NB4 (cell line): ENCODE results near the gene FN3K.
A peak's percentile ranks its signal among the peaks of the same experiment; 100 is the strongest.

Experiments
- DNase-seq: peaks from one replicate; pipeline ENCODE4 v3.0.0; 2010; ENCODE audit warnings: low read depth
- H3K4me3 ChIP-seq: one replicate; pipeline ENCODE4 v1.5.1; 2011; ENCODE audit warnings: mild to moderate bottlenecking, low read depth, low read length, moderate library complexity
- MAX ChIP-seq: IDR thresholded peaks from 2 replicates; pipeline ENCODE4 v1.6.1; 2011; ENCODE audit warnings: low read depth, low read length
- MYC ChIP-seq: IDR thresholded peaks from 2 replicates; pipeline ENCODE4 v1.6.1; 2011; ENCODE audit warnings: low read depth, low read length
- POLR2A ChIP-seq: IDR thresholded peaks from 2 replicates; pipeline ENCODE4 v1.6.1; 2011; ENCODE audit warnings: mild to moderate bottlenecking; ENCODE audit not compliant: insufficient read length; ENCODE audit errors: extremely low read depth
- TF ChIP-seq, protein P1 (sequence below): IDR thresholded peaks from one replicate; pipeline ENCODE4 v1.5.1; 2012; ENCODE audit warnings: low read depth, low read length

The FN3K gene

GRCh38 chr17:82752371-82753200 lies 17.2 kb downstream of the FN3K start:
- DNase-seq: peak; percentile 43
- peak overlapping the region; percentile 69 for H3K4me3 ChIP-seq
- TF ChIP-seq MAX: no peak
- no peak for TF ChIP-seq POLR2A
- no peak for TF ChIP-seq MYC
- TF ChIP-seq, protein P1, sequence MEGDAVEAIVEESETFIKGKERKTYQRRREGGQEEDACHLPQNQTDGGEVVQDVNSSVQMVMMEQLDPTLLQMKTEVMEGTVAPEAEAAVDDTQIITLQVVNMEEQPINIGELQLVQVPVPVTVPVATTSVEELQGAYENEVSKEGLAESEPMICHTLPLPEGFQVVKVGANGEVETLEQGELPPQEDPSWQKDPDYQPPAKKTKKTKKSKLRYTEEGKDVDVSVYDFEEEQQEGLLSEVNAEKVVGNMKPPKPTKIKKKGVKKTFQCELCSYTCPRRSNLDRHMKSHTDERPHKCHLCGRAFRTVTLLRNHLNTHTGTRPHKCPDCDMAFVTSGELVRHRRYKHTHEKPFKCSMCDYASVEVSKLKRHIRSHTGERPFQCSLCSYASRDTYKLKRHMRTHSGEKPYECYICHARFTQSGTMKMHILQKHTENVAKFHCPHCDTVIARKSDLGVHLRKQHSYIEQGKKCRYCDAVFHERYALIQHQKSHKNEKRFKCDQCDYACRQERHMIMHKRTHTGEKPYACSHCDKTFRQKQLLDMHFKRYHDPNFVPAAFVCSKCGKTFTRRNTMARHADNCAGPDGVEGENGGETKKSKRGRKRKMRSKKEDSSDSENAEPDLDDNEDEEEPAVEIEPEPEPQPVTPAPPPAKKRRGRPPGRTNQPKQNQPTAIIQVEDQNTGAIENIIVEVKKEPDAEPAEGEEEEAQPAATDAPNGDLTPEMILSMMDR: no peak

- H3K4me3 ChIP-seq: peak overlapping the region; percentile 69
- DNase-seq: no peak
- no peak for TF ChIP-seq MYC
- TF ChIP-seq MAX: no peak
- TF ChIP-seq POLR2A: no peak
- TF ChIP-seq, protein P1: no peak
Observed at GRCh38 chr17:82753201-82753464, 17.7 kb downstream of the FN3K start.

GRCh38 chr17:82754297-82755208 lies 19.1 kb downstream of the FN3K start:
- DNase-seq: no peak
- no peak overlapping the region for H3K4me3 ChIP-seq
- TF ChIP-seq MYC: no peak
- TF ChIP-seq POLR2A: no peak
- TF ChIP-seq, protein P1: no peak
- TF ChIP-seq MAX: no peak

GRCh38 chr17:82756166-82756565 lies 20.8 kb downstream of the FN3K start:
- H3K4me3 ChIP-seq: no peak overlapping the region
- no peak for TF ChIP-seq MAX
- TF ChIP-seq, protein P1: no peak
- no peak for TF ChIP-seq MYC
- TF ChIP-seq POLR2A: no peak
- DNase-seq: no peak

DNA sequence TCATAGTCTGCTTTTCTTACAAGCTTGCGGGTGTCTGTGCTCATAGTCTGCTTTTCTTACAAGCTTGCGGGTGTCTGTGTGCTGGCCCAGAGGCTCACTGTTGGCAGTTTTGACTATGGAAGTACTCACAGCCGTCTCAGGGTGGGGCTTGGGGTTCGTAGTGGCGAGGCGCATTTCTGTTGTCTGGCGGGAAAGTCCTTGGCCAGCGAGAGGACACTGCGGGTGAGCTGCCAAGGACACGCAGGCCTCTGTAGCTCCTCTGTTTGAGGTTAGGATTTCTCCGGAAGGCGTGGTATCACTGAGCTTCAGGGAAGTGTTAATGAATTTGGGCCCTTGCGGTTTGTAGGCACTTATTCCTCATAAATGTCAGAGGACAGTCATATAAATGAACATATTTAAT lies 30.0 kb downstream of the FN3K start:
- TF ChIP-seq POLR2A: no peak
- no peak for TF ChIP-seq MAX
- no peak for TF ChIP-seq MYC
- TF ChIP-seq, protein P1: no peak
- no peak for DNase-seq

More for the DNA sequence above, 30.0 kb downstream of the FN3K start:
- H3K4me3 ChIP-seq: no peak overlapping the region
